Cardiac fibroblast (primary cell): Measurements from ENCODE around the gene LRBA.

Experiments used
- DNase-seq, 2 donors: peaks; one replicate each; pipeline versions ENCODE4 v3.0.0 to v3.0.0-alpha.2; 2010; ENCODE audit warnings: low read depth in 2 of 2
- H3K4me3 ChIP-seq, 2 donors: replicated peaks in 1 of 2; 1 replicate in 1 of 2; 2 replicates in 1 of 2; pipeline ENCODE4 v1.5.1; 2011; ENCODE audit warnings: low read depth in 2 of 2, low read length in 2 of 2, mild to moderate bottlenecking in 2 of 2, moderate library complexity in 1 of 2
- TF ChIP-seq, protein P1 (sequence below): IDR thresholded peaks from one replicate; pipeline ENCODE4 v1.5.1; 2011; ENCODE audit warnings: low read depth, mild to moderate bottlenecking, low read length, inconsistent platforms

LRBA gene

DNA sequence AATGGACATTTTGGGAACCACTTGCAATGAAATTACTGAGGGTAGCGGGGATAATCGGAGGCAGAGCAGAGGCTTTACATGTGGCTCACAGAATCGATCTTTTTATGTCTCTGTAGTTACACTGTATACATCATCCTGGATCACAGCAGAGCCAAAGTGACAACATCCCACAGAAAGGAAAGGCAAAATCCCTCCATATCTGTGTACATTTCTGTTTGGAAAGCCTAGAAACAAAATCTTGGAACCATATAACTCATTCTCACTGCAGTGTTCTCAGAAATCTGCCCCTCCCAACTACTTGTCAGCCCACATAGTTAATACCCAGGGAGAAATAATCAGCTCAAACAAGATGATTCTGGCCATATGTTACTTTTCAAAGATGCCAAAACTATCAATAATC, 725.2 kb downstream of the LRBA start:
- DNase-seq, result peak in 1 of 2 donors; percentile 6
- H3K4me3 ChIP-seq, result no peak overlapping the region
- TF ChIP-seq, protein P1, sequence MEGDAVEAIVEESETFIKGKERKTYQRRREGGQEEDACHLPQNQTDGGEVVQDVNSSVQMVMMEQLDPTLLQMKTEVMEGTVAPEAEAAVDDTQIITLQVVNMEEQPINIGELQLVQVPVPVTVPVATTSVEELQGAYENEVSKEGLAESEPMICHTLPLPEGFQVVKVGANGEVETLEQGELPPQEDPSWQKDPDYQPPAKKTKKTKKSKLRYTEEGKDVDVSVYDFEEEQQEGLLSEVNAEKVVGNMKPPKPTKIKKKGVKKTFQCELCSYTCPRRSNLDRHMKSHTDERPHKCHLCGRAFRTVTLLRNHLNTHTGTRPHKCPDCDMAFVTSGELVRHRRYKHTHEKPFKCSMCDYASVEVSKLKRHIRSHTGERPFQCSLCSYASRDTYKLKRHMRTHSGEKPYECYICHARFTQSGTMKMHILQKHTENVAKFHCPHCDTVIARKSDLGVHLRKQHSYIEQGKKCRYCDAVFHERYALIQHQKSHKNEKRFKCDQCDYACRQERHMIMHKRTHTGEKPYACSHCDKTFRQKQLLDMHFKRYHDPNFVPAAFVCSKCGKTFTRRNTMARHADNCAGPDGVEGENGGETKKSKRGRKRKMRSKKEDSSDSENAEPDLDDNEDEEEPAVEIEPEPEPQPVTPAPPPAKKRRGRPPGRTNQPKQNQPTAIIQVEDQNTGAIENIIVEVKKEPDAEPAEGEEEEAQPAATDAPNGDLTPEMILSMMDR, result no peak

DNA sequence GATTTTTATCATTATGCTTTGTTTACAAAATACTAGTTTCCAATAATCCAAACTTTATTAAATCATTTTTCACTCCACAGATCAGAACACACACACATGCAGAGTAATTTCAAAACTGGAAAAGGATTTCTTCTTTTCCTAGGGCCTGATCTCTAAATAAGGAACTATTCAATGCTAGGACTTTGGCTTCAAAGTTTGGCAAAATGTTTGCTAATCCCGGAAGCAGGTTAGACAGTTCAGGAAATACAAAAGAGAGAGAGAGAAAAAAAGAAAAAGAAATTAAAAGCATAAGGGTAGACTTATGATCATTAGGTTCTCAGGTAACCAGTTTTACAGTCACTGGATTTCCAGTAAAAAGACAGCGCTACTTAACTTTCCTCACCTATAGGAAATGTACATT, 725.9 kb downstream of the LRBA start:
- no peak overlapping the region for H3K4me3 ChIP-seq
- TF ChIP-seq, protein P1, result no peak
- peak in 1 of 2 donors; percentile 29 for DNase-seq

DNA sequence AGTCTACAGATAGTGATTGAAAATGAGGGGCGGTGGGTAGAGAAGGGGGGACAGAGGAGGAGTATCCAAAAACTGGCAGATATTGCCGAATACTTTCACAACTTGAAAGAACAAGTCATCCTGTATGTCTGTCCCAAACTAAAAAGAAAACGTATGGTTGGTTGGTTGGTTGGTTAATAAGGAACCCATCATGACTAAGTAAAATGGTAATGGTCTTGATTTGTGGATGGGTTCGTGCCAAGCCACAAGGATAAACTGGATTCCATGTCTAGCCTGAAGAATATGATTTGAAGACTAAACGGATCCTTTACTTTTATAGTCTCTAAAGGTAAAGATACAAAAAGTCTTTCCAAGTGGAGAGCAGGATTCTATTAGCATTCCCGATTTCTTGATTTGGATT, 728.4 kb downstream of the LRBA start:
- DNase-seq, result no peak
- no peak overlapping the region for H3K4me3 ChIP-seq
- TF ChIP-seq, protein P1, result no peak

DNA sequence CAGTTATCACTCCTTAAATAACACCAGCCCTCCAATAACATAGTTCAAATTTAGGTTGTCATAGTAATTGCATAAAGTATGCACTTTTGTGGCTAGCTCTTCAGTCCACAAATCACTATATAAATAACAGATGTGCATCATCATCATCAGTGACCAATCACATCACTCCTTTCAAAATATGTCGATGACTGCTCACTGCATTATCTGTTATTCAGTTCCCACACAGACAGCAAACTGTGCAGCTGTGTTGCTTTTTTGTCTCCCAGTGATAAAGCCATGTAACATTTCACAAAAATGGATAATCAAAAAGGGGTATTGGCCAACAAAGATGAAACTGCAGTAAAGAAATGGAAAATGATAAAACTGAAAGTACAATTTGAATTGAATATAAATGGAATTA, 731.4 kb downstream of the LRBA start:
- TF ChIP-seq, protein P1, result no peak
- no peak overlapping the region for H3K4me3 ChIP-seq
- DNase-seq, result peak; percentile 89 to 97

DNA sequence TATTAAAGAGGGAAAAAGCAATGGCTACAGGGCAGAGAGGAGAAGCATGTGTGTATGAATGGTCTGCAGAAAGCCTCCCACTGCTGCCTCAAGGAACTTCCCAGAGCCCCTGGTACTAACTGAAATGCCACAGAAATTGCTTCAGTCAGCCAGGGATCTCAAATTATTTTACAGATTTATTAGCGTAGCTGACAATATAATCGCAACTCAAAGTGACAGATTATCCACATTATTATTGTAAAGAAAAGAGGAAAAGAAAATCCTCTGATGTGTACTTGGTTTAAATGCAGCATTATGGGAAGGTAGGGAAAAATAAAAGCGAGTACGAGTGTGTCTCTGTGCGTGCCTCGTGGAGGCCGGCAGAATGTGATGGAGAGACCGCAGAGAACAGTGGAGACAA, 734.1 kb downstream of the LRBA start:
- no peak overlapping the region for H3K4me3 ChIP-seq
- TF ChIP-seq, protein P1, result no peak
- no peak for DNase-seq

DNA sequence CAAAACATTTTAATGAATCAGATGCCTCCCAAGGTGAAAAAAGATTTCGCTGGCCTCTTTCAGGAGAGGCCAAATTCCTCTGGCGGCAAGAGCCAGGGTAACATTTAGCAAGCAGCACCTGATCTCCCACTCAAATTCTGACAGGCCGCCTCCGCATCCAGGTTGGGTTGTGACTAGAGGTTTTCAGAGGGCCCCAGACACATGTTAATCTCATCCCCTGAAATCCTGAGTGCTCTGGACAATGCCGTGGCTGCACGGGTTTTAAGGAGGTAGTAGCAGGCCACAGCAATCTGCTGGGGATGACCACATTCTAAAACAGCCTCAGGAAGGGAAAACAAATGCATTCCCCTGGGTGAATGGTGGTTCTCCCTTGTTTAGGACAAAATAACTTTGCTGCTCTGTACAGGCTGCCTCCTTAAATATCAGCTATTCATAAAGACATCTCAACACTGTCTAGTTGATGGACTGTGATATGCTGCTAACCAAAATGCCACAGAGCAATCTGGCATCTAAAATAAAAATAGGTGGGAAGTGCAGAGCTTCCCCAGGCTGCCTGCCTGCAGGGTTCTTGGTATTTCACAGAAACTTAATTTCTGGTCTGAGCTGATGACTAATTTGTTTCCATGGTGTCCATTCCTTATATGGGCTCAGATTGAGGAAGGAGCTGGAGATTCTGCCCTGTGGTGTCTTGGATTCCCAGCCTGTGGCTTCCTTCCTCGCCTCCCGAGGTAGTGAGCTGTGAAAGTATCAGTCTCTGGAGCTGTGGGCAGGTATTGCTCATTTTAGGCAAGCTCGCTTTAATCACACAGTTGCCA, 734.8 kb downstream of the LRBA start:
- H3K4me3 ChIP-seq, result no peak overlapping the region
- TF ChIP-seq, protein P1, result no peak
- peak; percentile 71 to 83 for DNase-seq
